GM12878 (cell line): ENCODE results near the gene ME3. TPM values are rescaled to one million over a fixed set of nuclear protein-coding genes. Genes with fewer than 3 reads are reported as not detected.

Experiments
- ATAC-seq: fragments of 200-7000 bp; cut with Tn5 transposase; 3 replicates; pipeline ENCODE4 v1.9.1; 2020; ENCODE audit warnings: mild to moderate bottlenecking, moderate library complexity
- BruUV-seq: library from RNA; stranded (reverse); fragments of 400-500 nt; replicated peaks from 2 replicates; lab custom pipeline; 2021; lab: Mats Ljungman, UMichigan
- CTCF ChIA-PET: fragments of 300-600 bp; sonication (Branson Sonifier 250); formaldehyde crosslinking; extraction: SDS; loops from one replicate; lab custom pipeline; 2021; ENCODE audit warnings: inconsistent platforms; lab: Yijun Ruan, JAX
- POLR2A ChIA-PET: fragments of 350-600 bp; formaldehyde crosslinking; extraction: SDS; loops from one replicate; lab custom pipeline; 2021; ENCODE audit warnings: inconsistent platforms; lab: Charles Lee
- RAD21 ChIA-PET: fragments of 300-600 bp; sonication (Branson Sonifier 250); formaldehyde crosslinking; loops from one replicate; lab custom pipeline; 2023; ENCODE audit warnings: antibody characterized with exemption; ENCODE audit not compliant: unreplicated experiment; lab: Charles Lee
- SMC1A ChIA-PET: fragments of 300-600 bp; sonication (Branson Sonifier 250); formaldehyde crosslinking; loops from one replicate; lab custom pipeline; 2023; ENCODE audit not compliant: unreplicated experiment, uncharacterized antibody; lab: Charles Lee
- DNase-seq: peaks from one replicate; pipeline ENCODE4 v3.0.0-alpha.2; 2011; ENCODE audit warnings: low read depth, low spot score
- FAIRE-seq: peaks from 3 replicates; lab custom pipeline; 2011; peaks lifted over from hg19 to GRCh38; lab: Jason Lieb, UNC
- H2AFZ ChIP-seq: 2 replicates; pipeline ENCODE4 v1.6.0; 2011; ENCODE audit warnings: low read depth, low read length, control low read depth; ENCODE audit not compliant: control insufficient read depth
- H3K27ac ChIP-seq: 2 replicates; pipeline ENCODE4 v1.5.1; 2011; ENCODE audit warnings: control low read depth; ENCODE audit not compliant: control insufficient read depth, insufficient read depth
- H3K27me3 ChIP-seq, 2 experiments: replicated peaks in 1 of 2; 2 replicates each; pipeline versions ENCODE4 v1.6.0 to v1.6.1; 2011; ENCODE audit warnings: low read length in 1 of 2; ENCODE audit not compliant: control insufficient read depth in 2 of 2, insufficient read depth in 2 of 2
- H3K36me3 ChIP-seq, 2 experiments: 2 replicates each; pipeline ENCODE4 v1.5.1; 2011; ENCODE audit warnings: low read length in 1 of 2; ENCODE audit not compliant: control insufficient read depth in 2 of 2, insufficient read depth in 2 of 2
- H3K4me1 ChIP-seq: 2 replicates; pipeline ENCODE4 v1.6.1; 2011; ENCODE audit warnings: mild to moderate bottlenecking, low read length, moderate library complexity, mixed read lengths; ENCODE audit not compliant: control insufficient read depth, insufficient read depth
- H3K4me2 ChIP-seq: 2 replicates; pipeline ENCODE4 v1.6.0; 2011; ENCODE audit warnings: control low read depth; ENCODE audit not compliant: control insufficient read depth, insufficient read depth
- H3K4me3 ChIP-seq: fragments of 200-600 bp; sonication (generic); 2 replicates; pipeline ENCODE4 v1.5.1; 2016
- H3K79me2 ChIP-seq: 2 replicates; pipeline ENCODE4 v1.6.0; 2011; ENCODE audit warnings: low read length; ENCODE audit not compliant: control insufficient read depth, insufficient read depth
- H3K9ac ChIP-seq: 2 replicates; pipeline ENCODE4 v1.8.0; 2011; ENCODE audit warnings: low read length, control low read depth, mixed read lengths; ENCODE audit not compliant: control insufficient read depth, insufficient read depth
- H3K9me3 ChIP-seq: replicated peaks from 3 replicates; pipeline ENCODE4 v1.5.1; 2011; ENCODE audit warnings: mild to moderate bottlenecking, low read length; ENCODE audit not compliant: control insufficient read depth, insufficient read depth
- H4K20me1 ChIP-seq: 2 replicates; pipeline ENCODE4 v1.6.0; 2011; ENCODE audit not compliant: control insufficient read depth, insufficient read depth
- CHD4 ChIP-seq: fragments of 200-600 bp; sonication (generic); IDR thresholded peaks from 2 replicates; pipeline ENCODE4 v1.6.1; 2016; ENCODE audit warnings: mild to moderate bottlenecking
- EED ChIP-seq: sonication (generic); IDR thresholded peaks from 2 replicates; pipeline ENCODE4 v1.6.1; 2016; ENCODE audit warnings: antibody characterized with exemption, low read depth
- HDAC6 ChIP-seq: fragments of 200-600 bp; sonication (generic); IDR thresholded peaks from one replicate; pipeline ENCODE4 v1.8.0; 2017; ENCODE audit warnings: antibody characterized with exemption; ENCODE audit not compliant: unreplicated experiment
- KAT2A ChIP-seq: conservative IDR thresholded peaks from 2 replicates; pipeline ENCODE4 v1.6.1; 2011; ENCODE audit warnings: low read depth, low read length; ENCODE audit not compliant: control insufficient read depth
- RCOR1 ChIP-seq: conservative IDR thresholded peaks from 2 replicates; pipeline ENCODE4 v1.6.1; 2012; ENCODE audit warnings: low read depth, low read length, improper control_type of control experiment
- WGBS: methylation state at CpG from one replicate; pipeline ENCODE4 v1.1.6; 2016; ENCODE audit warnings: low lambda C conversion rate; ENCODE audit not compliant: insufficient replicate concordance, insufficient coverage; ENCODE audit errors: missing lambda C conversion rate; 5-methylcytosine and 5-hydroxymethylcytosine counted together
- in situ Hi-C: fragments of 300-500 bp; cut with MboI; formaldehyde crosslinking; loops from 9 replicates; pipeline ENCODE4 v1.14.3; 2018; ENCODE audit warnings: mixed read lengths
- intact Hi-C: fragments of 100-400 bp; cut with micrococcal nuclease; formaldehyde crosslinking; loops from one replicate; pipeline ENCODE4 v1.14.2; 2022; ENCODE audit not compliant: unreplicated experiment
- polyA plus RNA-seq, 11 experiments: library from polyadenylated mRNA; depleted of rRNA in 4 of 11; unstranded in 6 of 11; stranded (reverse) in 5 of 11; fragments of >200 nt; fragmentation: Nextera tagmentation in 4 of 11; fragmentation: Illumina TruSeq in 1 of 11; extraction: Ambion mirVana in 4 of 11; extraction: Trizol in 1 of 11; gene quantifications; 1 replicate in 1 of 11; 2 replicates in 10 of 11; pipeline versions ENCODE4 v1.2.1 to v1.2.3, GENCODE V29; 2011 to 2016; ENCODE audit warnings: inconsistent platforms in 2 of 11, missing spikeins in 2 of 11, low read depth in 1 of 11
- total RNA-seq, 4 experiments: library from RNA; depleted of rRNA in 3 of 4; stranded (reverse); fragments of >200 nt in 3 of 4; fragmentation: Illumina TruSeq in 1 of 4; extraction: Trizol in 1 of 4; gene quantifications; 2 replicates each; pipeline versions ENCODE4 v1.2.1 to v1.2.3, GENCODE V29; 2013 to 2021
- TF ChIP-seq, protein P1 (sequence below): fragments of 450-650 bp; IDR thresholded peaks from 2 replicates; pipeline ENCODE4 v1.6.1; 2017; ENCODE audit warnings: antibody characterized with exemption, mild to moderate bottlenecking, moderate library complexity

ME3 gene
- total and polyA plus RNA-seq, 10 of the 15 experiments (the other 5 are each of a cell fraction or from before 2014, with no cell fraction given), result 0.06 to 0.40 (median 0.19) TPM; not detected in 2

DNA sequence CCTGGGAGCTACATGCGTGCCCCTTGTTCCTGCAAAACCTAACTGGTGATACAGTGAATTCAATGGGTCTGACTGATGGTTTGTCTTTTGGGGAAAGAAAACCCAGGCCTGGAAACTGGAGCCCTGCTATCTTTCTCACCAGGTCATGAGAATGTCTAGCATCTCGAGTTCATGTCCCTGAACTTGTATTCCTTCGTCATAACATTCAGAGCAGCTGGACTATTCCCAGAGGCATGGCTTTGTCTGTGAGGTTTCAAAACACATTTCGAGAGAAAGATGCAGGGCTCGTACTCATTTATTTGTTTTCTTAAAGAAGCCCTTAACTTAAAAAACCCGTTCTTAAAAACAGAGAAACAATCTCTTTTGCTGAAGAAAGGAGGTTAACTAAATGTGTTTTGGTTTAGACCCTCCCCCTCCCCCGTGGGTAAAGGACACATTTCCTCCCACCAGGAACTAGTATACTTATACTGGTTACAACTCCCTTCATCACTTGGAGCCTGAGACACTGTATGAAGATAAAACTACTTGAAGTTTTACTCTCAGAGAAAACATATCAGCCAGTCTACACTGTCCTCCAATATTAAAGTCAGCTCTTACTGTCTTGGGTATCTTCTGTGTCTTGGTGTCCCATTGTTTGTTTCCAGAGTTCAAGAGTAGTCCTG, 43.2 kb downstream of the ME3 start:
- no peak overlapping the region for H2AFZ ChIP-seq
- FAIRE-seq (no peak), ATAC-seq (no peak), DNase-seq (no peak)
- WGBS, result 19% methylated on average over 7 of the region's 7 CpGs
- H3K79me2 ChIP-seq, result no peaks in the 10 kb centered on the region
- no peaks in the 10 kb centered on the region for H3K36me3 ChIP-seq
- H4K20me1 ChIP-seq, result no peaks in the 10 kb centered on the region
- in situ Hi-C loops (no loop called here), intact Hi-C loops (no loop called here)
- H3K9me3 ChIP-seq, result no peaks in the 10 kb centered on the region
- H3K4me2 ChIP-seq, result no peak overlapping the region
- no peak overlapping the region for H3K4me3 ChIP-seq
- TF ChIP-seq HDAC6, result no peak
- TF ChIP-seq, protein P1, sequence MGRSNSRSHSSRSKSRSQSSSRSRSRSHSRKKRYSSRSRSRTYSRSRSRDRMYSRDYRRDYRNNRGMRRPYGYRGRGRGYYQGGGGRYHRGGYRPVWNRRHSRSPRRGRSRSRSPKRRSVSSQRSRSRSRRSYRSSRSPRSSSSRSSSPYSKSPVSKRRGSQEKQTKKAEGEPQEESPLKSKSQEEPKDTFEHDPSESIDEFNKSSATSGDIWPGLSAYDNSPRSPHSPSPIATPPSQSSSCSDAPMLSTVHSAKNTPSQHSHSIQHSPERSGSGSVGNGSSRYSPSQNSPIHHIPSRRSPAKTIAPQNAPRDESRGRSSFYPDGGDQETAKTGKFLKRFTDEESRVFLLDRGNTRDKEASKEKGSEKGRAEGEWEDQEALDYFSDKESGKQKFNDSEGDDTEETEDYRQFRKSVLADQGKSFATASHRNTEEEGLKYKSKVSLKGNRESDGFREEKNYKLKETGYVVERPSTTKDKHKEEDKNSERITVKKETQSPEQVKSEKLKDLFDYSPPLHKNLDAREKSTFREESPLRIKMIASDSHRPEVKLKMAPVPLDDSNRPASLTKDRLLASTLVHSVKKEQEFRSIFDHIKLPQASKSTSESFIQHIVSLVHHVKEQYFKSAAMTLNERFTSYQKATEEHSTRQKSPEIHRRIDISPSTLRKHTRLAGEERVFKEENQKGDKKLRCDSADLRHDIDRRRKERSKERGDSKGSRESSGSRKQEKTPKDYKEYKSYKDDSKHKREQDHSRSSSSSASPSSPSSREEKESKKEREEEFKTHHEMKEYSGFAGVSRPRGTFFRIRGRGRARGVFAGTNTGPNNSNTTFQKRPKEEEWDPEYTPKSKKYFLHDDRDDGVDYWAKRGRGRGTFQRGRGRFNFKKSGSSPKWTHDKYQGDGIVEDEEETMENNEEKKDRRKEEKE, result no peak
- no peak for TF ChIP-seq EED
- TF ChIP-seq CHD4, result no peak
- no peak for TF ChIP-seq RCOR1
- no peak for TF ChIP-seq KAT2A
- peaks cover 0 to 8% of the 10 kb centered on the region in 2 experiments; a peak in 3 of 4 replicates for H3K27me3 ChIP-seq
- ChIA-PET POLR2A (no interaction called here), SMC1A (interaction anchor here (0.8 kb wide), 1 partner anchor 21 kb away, joined by 3 read pairs; no protein-coding TSS in a partner anchor), CTCF (interaction anchor here (1.1 to 1.6 kb wide), 3 partner anchors 12 to 172 kb away, joined by 3 to 5 read pairs (median 3); no protein-coding TSS in a partner anchor), RAD21 (no interaction called here)
- no peak overlapping the region for H3K27ac ChIP-seq
- H3K4me1 ChIP-seq, result no peaks in the 10 kb centered on the region
- BruUV-seq, result no TSS peak
- H3K9ac ChIP-seq, result no peak overlapping the region
